GM23338 (cell line): Measurements from ENCODE around the gene TBC1D7. TPM values are rescaled to one million over a fixed set of nuclear protein-coding genes. Genes with fewer than 3 reads are reported as not detected.
A peak's percentile ranks its signal among the peaks of the same experiment; 100 is the strongest.

ENCODE experiments used
- ATAC-seq: fragments of 200-7000 bp; cut with Tn5 transposase; 3 replicates; pipeline ENCODE4 v1.9.1; 2020
- DNase-seq: peaks from one replicate; pipeline ENCODE4 v3.0.0-alpha.2; 2015; ENCODE audit warnings: low spot score
- H2AFZ ChIP-seq: fragments of 200-600 bp; sonication (generic); 2 replicates; pipeline ENCODE4 v1.8.0; 2016; ENCODE audit warnings: antibody characterized with exemption, mild to moderate bottlenecking, moderate library complexity
- H3F3A ChIP-seq: fragments of 200-600 bp; sonication (generic); replicated peaks from 2 replicates; pipeline ENCODE4 v1.8.0; 2017; ENCODE audit warnings: antibody characterized with exemption, mixed run types, low read depth
- H3K27ac ChIP-seq: fragments of 200-600 bp; sonication (generic); 2 replicates; pipeline ENCODE4 v1.6.1; 2016; ENCODE audit warnings: low read depth
- H3K27me3 ChIP-seq: fragments of 200-600 bp; sonication (generic); 2 replicates; pipeline ENCODE4 v1.8.0; 2016; ENCODE audit warnings: mild to moderate bottlenecking, mixed run types, moderate library complexity; ENCODE audit not compliant: insufficient read depth
- H3K36me3 ChIP-seq: fragments of 200-600 bp; sonication (generic); 2 replicates; pipeline ENCODE4 v1.8.0; 2016; ENCODE audit warnings: mild to moderate bottlenecking; ENCODE audit not compliant: insufficient read depth
- H3K4me1 ChIP-seq: fragments of 200-600 bp; sonication (generic); 2 replicates; pipeline ENCODE4 v1.8.0; 2016; ENCODE audit warnings: mild to moderate bottlenecking, moderate library complexity; ENCODE audit not compliant: insufficient read depth
- H3K4me2 ChIP-seq: fragments of 200-600 bp; sonication (generic); 2 replicates; pipeline ENCODE4 v1.7.1; 2017; ENCODE audit warnings: mixed run types
- H3K4me3 ChIP-seq: fragments of 200-600 bp; sonication (generic); 2 replicates; pipeline ENCODE4 v1.6.1; 2016; ENCODE audit warnings: mixed run types
- H3K79me2 ChIP-seq: fragments of 200-600 bp; sonication (generic); replicated peaks from 2 replicates; pipeline ENCODE4 v1.8.0; 2017; ENCODE audit warnings: mild to moderate bottlenecking; ENCODE audit not compliant: insufficient read depth
- H3K9me2 ChIP-seq: fragments of 200-600 bp; sonication (generic); 2 replicates; pipeline ENCODE4 v1.8.0; 2017; ENCODE audit not compliant: insufficient read depth
- H4K20me1 ChIP-seq: fragments of 200-600 bp; sonication (generic); replicated peaks from 2 replicates; pipeline ENCODE4 v1.8.0; 2017; ENCODE audit warnings: mild to moderate bottlenecking; ENCODE audit not compliant: insufficient read depth
- H3K27ac Mint-ChIP-seq: 2 replicates; pipeline ENCODE4 v1.8.0; 2020; ENCODE audit warnings: inconsistent platforms, mild to moderate bottlenecking, moderate library complexity, mixed read lengths
- H3K27me3 Mint-ChIP-seq: 3 replicates; pipeline ENCODE4 v1.8.0; 2022; ENCODE audit warnings: low read depth, mild to moderate bottlenecking, moderate library complexity, mixed read lengths, inconsistent platforms; ENCODE audit not compliant: insufficient read depth, poor library complexity
- H3K36me3 Mint-ChIP-seq: 3 replicates; pipeline ENCODE4 v1.8.0; 2021; ENCODE audit warnings: low read depth, mild to moderate bottlenecking, inconsistent platforms, moderate library complexity, mixed read lengths
- H3K4me1 Mint-ChIP-seq: 3 replicates; pipeline ENCODE4 v1.8.0; 2020; ENCODE audit warnings: mild to moderate bottlenecking, inconsistent platforms, mixed read lengths
- H3K4me3 Mint-ChIP-seq: 3 replicates; pipeline ENCODE4 v1.8.0; 2021; ENCODE audit warnings: moderate library complexity, mild to moderate bottlenecking, inconsistent platforms, mixed read lengths
- H3K9me3 Mint-ChIP-seq: 3 replicates; pipeline ENCODE4 v1.8.0; 2020; ENCODE audit warnings: moderate library complexity, mild to moderate bottlenecking, inconsistent platforms, mixed read lengths
- CREB1 ChIP-seq: fragments of 250-450 bp; sonication (Bioruptor Pico); IDR thresholded peaks from 2 replicates; pipeline ENCODE4 v1.5.0; 2020; ENCODE audit warnings: low read depth, mild to moderate bottlenecking, moderate library complexity
- CTCF ChIP-seq, 2 experiments: fragments of 200-600 bp in 1 of 2; sonication (generic) in 1 of 2; conservative IDR thresholded peaks; 2 replicates each; pipeline versions ENCODE4 v1.5.1 to v1.6.1; 2016 to 2017; ENCODE audit warnings: antibody characterized with exemption in 2 of 2, low read depth in 2 of 2, mild to moderate bottlenecking in 2 of 2, moderate library complexity in 1 of 2
- EZH2 ChIP-seq: fragments of 200-600 bp; sonication (generic); IDR thresholded peaks from one replicate; pipeline ENCODE4 v1.8.0; 2017; ENCODE audit warnings: antibody characterized with exemption, mild to moderate bottlenecking, low read depth; ENCODE audit not compliant: unreplicated experiment
- EZH2phosphoT487 ChIP-seq: fragments of 200-600 bp; sonication (generic); IDR thresholded peaks from one replicate; pipeline ENCODE4 v1.8.1; 2018; ENCODE audit warnings: antibody characterized with exemption; ENCODE audit not compliant: unreplicated experiment
- JUNB ChIP-seq: IDR thresholded peaks from one replicate; pipeline ENCODE4 v1.6.1; 2016; ENCODE audit warnings: antibody characterized with exemption; ENCODE audit not compliant: unreplicated experiment
- NANOG ChIP-seq: IDR thresholded peaks from 2 replicates; pipeline ENCODE4 v1.6.1; 2016; ENCODE audit warnings: antibody characterized with exemption, borderline replicate concordance
- POLR2AphosphoS5 ChIP-seq: IDR thresholded peaks from 2 replicates; pipeline ENCODE4 v1.6.1; 2016; ENCODE audit warnings: antibody characterized with exemption, low read depth
- REST ChIP-seq: IDR thresholded peaks from one replicate; pipeline ENCODE4 v1.6.1; 2018; ENCODE audit warnings: antibody characterized with exemption; ENCODE audit not compliant: unreplicated experiment
- ZNF114 ChIP-seq: fragments of 250-450 bp; sonication (Bioruptor Pico); IDR thresholded peaks from 2 replicates; pipeline ENCODE4 v1.5.0; 2020; ENCODE audit warnings: mild to moderate bottlenecking, moderate library complexity
- ZNF331 ChIP-seq: fragments of 250-450 bp; sonication (Bioruptor Pico); IDR thresholded peaks from 2 replicates; pipeline ENCODE4 v1.5.0; 2020; ENCODE audit warnings: low read depth, mild to moderate bottlenecking, moderate library complexity
- polyA plus RNA-seq: library from polyadenylated mRNA; unstranded; fragments of >200 nt; fragmentation: Nextera tagmentation; extraction: Ambion mirVana; gene quantifications from 2 replicates; pipeline ENCODE4 v1.2.1, GENCODE V29; 2016
- total RNA-seq: library from RNA; depleted of rRNA; stranded (reverse); fragments of >200 nt; shearing (Covaris generic); gene quantifications from 2 replicates; pipeline ENCODE4 v1.2.3, GENCODE V29; 2014
- TF ChIP-seq, protein P1 (sequence below): IDR thresholded peaks from 2 replicates; pipeline ENCODE4 v1.6.1; 2016; ENCODE audit warnings: antibody characterized with exemption
- TF ChIP-seq, protein P2 (sequence below): fragments of 250-450 bp; sonication (Bioruptor Pico); IDR thresholded peaks from 2 replicates; pipeline ENCODE4 v1.5.0; 2020; ENCODE audit warnings: mild to moderate bottlenecking, moderate library complexity

The TBC1D7 gene
- total and polyA plus RNA-seq, 2 experiments from 2014 or later: 62.0 to 70.4 TPM

DNA sequence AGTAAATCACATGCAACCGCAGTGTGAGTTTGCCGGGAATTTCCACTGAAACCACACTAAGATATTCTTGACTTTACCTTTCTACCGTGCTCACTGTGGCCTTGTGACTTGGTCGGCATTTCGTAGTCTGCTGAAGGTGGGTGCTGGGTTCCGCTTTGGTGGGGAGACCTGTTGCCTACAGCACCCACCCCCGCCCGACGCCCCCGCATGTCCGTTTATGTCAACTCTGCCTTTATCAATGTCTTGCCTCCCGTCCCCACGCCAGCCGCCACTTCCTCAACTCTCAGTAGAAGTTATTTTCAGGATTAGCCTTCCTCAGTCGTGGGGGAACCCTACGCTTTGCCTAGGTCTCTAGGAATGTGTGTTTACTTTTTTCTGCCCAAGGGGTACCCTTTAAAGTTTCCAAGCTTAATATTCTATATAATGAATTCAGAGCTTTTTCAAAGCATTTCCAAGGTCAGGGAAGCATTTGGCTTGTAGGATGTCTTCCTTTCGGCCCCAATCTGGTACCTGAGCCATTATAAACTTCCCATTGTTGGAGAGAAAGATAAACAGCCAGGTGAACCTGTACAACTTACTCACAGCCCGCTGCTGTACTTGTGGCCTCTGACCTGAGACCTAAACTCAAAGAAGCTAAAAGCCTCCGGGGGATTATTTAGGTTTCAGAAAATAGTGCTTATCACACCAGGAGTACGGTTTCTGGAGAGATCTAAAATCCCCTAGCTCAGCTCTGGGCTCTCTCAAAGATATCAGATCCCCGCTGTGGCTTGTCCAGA, 54.2 kb downstream of the TBC1D7 start:
- Histone ChIP-seq H2AFZ (no peak overlapping the region), H3K9me2 (no peaks in the 10 kb centered on the region), H3F3A (no peaks in the 10 kb centered on the region), H3K4me2 (no peak overlapping the region), H3K79me2 (no peaks in the 10 kb centered on the region), H3K27ac (peak overlapping the region; percentile 74; the same call in 1 of the 2 replicates), H3K36me3 (no peaks in the 10 kb centered on the region), H4K20me1 (no peaks in the 10 kb centered on the region), H3K27me3 (no peaks in the 10 kb centered on the region), H3K4me1 (peaks cover 7% of the 10 kb centered on the region; the same call in 1 of the 2 replicates), H3K4me3 (no peak overlapping the region)
- Mint-ChIP-seq H3K27me3 (peaks cover 2% of the 10 kb centered on the region), H3K4me3 (no peak overlapping the region), H3K27ac (peak overlapping the region; percentile 56; the same call in 1 of the 2 replicates), H3K4me1 (peaks cover 16% of the 10 kb centered on the region), H3K9me3 (no peaks in the 10 kb centered on the region), H3K36me3 (no peaks in the 10 kb centered on the region; the same call in 2 of the 3 replicates)
- no peak for TF ChIP-seq NANOG
- no peak for TF ChIP-seq ZNF331 (CRISPR knock-in tag)
- no peak for TF ChIP-seq ZNF114
- TF ChIP-seq, protein P1, sequence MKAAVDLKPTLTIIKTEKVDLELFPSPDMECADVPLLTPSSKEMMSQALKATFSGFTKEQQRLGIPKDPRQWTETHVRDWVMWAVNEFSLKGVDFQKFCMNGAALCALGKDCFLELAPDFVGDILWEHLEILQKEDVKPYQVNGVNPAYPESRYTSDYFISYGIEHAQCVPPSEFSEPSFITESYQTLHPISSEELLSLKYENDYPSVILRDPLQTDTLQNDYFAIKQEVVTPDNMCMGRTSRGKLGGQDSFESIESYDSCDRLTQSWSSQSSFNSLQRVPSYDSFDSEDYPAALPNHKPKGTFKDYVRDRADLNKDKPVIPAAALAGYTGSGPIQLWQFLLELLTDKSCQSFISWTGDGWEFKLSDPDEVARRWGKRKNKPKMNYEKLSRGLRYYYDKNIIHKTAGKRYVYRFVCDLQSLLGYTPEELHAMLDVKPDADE: no peak
- no peak for TF ChIP-seq CTCF (conservative IDR thresholded peaks at IDR 0.05; ENCODE audit: low read depth in 2 of 2)
- TF ChIP-seq EZH2phosphoT487: no peak
- no peak for TF ChIP-seq POLR2AphosphoS5
- TF ChIP-seq JUNB: no peak
- TF ChIP-seq, protein P2, sequence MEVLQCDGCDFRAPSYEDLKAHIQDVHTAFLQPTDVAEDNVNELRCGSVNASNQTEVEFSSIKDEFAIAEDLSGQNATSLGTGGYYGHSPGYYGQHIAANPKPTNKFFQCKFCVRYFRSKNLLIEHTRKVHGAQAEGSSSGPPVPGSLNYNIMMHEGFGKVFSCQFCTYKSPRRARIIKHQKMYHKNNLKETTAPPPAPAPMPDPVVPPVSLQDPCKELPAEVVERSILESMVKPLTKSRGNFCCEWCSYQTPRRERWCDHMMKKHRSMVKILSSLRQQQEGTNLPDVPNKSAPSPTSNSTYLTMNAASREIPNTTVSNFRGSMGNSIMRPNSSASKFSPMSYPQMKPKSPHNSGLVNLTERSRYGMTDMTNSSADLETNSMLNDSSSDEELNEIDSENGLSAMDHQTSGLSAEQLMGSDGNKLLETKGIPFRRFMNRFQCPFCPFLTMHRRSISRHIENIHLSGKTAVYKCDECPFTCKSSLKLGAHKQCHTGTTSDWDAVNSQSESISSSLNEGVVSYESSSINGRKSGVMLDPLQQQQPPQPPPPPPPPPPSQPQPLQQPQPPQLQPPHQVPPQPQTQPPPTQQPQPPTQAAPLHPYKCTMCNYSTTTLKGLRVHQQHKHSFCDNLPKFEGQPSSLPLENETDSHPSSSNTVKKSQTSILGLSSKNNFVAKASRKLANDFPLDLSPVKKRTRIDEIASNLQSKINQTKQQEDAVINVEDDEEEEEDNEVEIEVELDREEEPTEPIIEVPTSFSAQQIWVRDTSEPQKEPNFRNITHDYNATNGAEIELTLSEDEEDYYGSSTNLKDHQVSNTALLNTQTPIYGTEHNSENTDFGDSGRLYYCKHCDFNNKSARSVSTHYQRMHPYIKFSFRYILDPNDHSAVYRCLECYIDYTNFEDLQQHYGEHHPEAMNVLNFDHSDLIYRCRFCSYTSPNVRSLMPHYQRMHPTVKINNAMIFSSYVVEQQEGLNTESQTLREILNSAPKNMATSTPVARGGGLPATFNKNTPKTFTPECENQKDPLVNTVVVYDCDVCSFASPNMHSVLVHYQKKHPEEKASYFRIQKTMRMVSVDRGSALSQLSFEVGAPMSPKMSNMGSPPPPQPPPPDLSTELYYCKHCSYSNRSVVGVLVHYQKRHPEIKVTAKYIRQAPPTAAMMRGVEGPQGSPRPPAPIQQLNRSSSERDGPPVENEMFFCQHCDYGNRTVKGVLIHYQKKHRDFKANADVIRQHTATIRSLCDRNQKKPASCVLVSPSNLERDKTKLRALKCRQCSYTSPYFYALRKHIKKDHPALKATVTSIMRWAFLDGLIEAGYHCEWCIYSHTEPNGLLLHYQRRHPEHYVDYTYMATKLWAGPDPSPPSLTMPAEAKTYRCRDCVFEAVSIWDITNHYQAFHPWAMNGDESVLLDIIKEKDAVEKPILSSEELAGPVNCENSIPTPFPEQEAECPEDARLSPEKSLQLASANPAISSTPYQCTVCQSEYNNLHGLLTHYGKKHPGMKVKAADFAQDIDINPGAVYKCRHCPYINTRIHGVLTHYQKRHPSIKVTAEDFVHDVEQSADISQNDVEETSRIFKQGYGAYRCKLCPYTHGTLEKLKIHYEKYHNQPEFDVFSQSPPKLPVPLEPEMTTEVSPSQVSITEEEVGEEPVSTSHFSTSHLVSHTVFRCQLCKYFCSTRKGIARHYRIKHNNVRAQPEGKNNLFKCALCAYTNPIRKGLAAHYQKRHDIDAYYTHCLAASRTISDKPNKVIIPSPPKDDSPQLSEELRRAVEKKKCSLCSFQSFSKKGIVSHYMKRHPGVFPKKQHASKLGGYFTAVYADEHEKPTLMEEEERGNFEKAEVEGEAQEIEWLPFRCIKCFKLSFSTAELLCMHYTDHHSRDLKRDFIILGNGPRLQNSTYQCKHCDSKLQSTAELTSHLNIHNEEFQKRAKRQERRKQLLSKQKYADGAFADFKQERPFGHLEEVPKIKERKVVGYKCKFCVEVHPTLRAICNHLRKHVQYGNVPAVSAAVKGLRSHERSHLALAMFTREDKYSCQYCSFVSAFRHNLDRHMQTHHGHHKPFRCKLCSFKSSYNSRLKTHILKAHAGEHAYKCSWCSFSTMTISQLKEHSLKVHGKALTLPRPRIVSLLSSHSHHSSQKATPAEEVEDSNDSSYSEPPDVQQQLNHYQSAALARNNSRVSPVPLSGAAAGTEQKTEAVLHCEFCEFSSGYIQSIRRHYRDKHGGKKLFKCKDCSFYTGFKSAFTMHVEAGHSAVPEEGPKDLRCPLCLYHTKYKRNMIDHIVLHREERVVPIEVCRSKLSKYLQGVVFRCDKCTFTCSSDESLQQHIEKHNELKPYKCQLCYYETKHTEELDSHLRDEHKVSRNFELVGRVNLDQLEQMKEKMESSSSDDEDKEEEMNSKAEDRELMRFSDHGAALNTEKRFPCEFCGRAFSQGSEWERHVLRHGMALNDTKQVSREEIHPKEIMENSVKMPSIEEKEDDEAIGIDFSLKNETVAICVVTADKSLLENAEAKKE (CRISPR knock-in tag): no peak
- TF ChIP-seq EZH2: no peak
- TF ChIP-seq REST: no peak
- no peak for TF ChIP-seq CREB1
- no peak for ATAC-seq
- DNase-seq: no peak
